Activated T-cell treated with anti-CD3 and anti-CD28 coated beads, Interleukin-2, amount 50 U/mL, for 1 hour (primary cell): ENCODE results near the gene ZHX3.

ENCODE experiments used
- DNase-seq: peaks from one replicate; pipeline ENCODE4 v3.0.0-alpha.2; 2020

The ZHX3 gene

GRCh38 chr20:41221614-41222218 lies 95.8 kb downstream of the ZHX3 start:
- DNase-seq: no peak

- DNase-seq: no peak
Measured at GRCh38 chr20:41219824-41220223, 97.7 kb downstream of the ZHX3 start.

GRCh38 chr20:41218466-41218865 lies 99.1 kb downstream of the ZHX3 start:
- DNase-seq: no peak

GRCh38 chr20:41217422-41217821 lies 100.1 kb downstream of the ZHX3 start:
- DNase-seq: no peak

GRCh38 chr20:41214666-41215065 lies 102.9 kb downstream of the ZHX3 start:
- no peak for DNase-seq

- no peak for DNase-seq
Measured at GRCh38 chr20:41214202-41214601, 103.3 kb downstream of the ZHX3 start.

- no peak for DNase-seq
Measured at GRCh38 chr20:41213150-41213820, 104.2 kb downstream of the ZHX3 start.

GRCh38 chr20:41205313-41205712 lies 112.2 kb downstream of the ZHX3 start:
- no peak for DNase-seq

- DNase-seq: no peak
Measured at GRCh38 chr20:41204304-41205265, 112.9 kb downstream of the ZHX3 start.

GRCh38 chr20:41203660-41204059 lies 113.9 kb downstream of the ZHX3 start:
- no peak for DNase-seq

GRCh38 chr20:41202426-41202825 lies 115.1 kb downstream of the ZHX3 start:
- no peak for DNase-seq

GRCh38 chr20:41201760-41202159 lies 115.8 kb downstream of the ZHX3 start:
- no peak for DNase-seq

GRCh38 chr20:41200446-41201202 lies 116.9 kb downstream of the ZHX3 start:
- no peak for DNase-seq

GRCh38 chr20:41198443-41198842 lies 119.1 kb downstream of the ZHX3 start:
- DNase-seq: no peak

- no peak for DNase-seq
Measured at GRCh38 chr20:41196653-41197225, 120.8 kb downstream of the ZHX3 start.

- DNase-seq: no peak
Measured at GRCh38 chr20:41192575-41192974, 125.0 kb downstream of the ZHX3 start.

GRCh38 chr20:41191562-41192500 lies 125.7 kb downstream of the ZHX3 start:
- DNase-seq: no peak

- DNase-seq: no peak
Measured at GRCh38 chr20:41187668-41188067, 129.9 kb downstream of the ZHX3 start.

- no peak for DNase-seq
Measured at GRCh38 chr20:41185013-41185757, 132.3 kb downstream of the ZHX3 start.

- DNase-seq: no peak
Measured at GRCh38 chr20:41183831-41184230, 133.7 kb downstream of the ZHX3 start.

- DNase-seq: no peak
Measured at GRCh38 chr20:41183391-41183790, 134.1 kb downstream of the ZHX3 start.
